Muscle of leg (tissue), 11 donors: ENCODE data around the gene PTPRN2. TPM values are rescaled to one million over a fixed set of nuclear protein-coding genes. Genes with fewer than 3 reads are reported as not detected.
A peak's percentile ranks its signal among the peaks of the same experiment; 100 is the strongest.
"Not testable (repeated sequence)": the region's sequence is repeated elsewhere in the genome, so short reads cannot be mapped to it uniquely, and the experiment has no call there.

Experiments used
- DNase-seq: peaks from one replicate; pipeline ENCODE4 v3.0.0; 2013
- H3K27ac ChIP-seq: one replicate; pipeline ENCODE4 v1.5.1; 2013; ENCODE audit warnings: mild to moderate bottlenecking, low read length, control low read depth
- H3K27me3 ChIP-seq: one replicate; pipeline ENCODE4 v1.6.1; 2013; ENCODE audit warnings: low read length; ENCODE audit not compliant: control insufficient read depth, insufficient read depth
- H3K36me3 ChIP-seq: one replicate; pipeline ENCODE4 v1.6.1; 2013; ENCODE audit warnings: low read length; ENCODE audit not compliant: control insufficient read depth, insufficient read depth
- H3K4me1 ChIP-seq: one replicate; pipeline ENCODE4 v1.6.1; 2013; ENCODE audit warnings: low read length; ENCODE audit not compliant: control insufficient read depth, insufficient read depth
- H3K4me3 ChIP-seq: one replicate; pipeline ENCODE4 v1.5.1; 2013; ENCODE audit warnings: low read length, control low read depth
- H3K9me3 ChIP-seq: replicated peaks from 2 replicates; pipeline ENCODE4 v1.6.1; 2013; ENCODE audit warnings: low read depth, low read length; ENCODE audit not compliant: control insufficient read depth
- WGBS: methylation state at CpG from one replicate; pipeline ENCODE4 v1.1.5; 2013; ENCODE audit warnings: missing lambda C conversion rate; ENCODE audit not compliant: insufficient coverage; 5-methylcytosine and 5-hydroxymethylcytosine counted together
- polyA plus RNA-seq, 8 donors: library from polyadenylated mRNA; unstranded; fragments of 120-200 nt; gene quantifications; one replicate each; pipeline versions ENCODE4 v1.2.1 to v1.2.3, GENCODE V29; 2013; ENCODE audit warnings: inconsistent platforms in 1 of 8, low replicate concordance in 1 of 8; ENCODE audit not compliant: insufficient read length in 8 of 8, insufficient read depth in 1 of 8
- total RNA-seq: library from RNA; stranded (reverse); fragments of 120-200 nt; gene quantifications from one replicate; pipeline ENCODE4 v1.2.4, GENCODE V29; 2013

Gene PTPRN2
- total and polyA plus RNA-seq, 9 donors, result 1.4 to 2.9 (median 2.3) TPM

DNA sequence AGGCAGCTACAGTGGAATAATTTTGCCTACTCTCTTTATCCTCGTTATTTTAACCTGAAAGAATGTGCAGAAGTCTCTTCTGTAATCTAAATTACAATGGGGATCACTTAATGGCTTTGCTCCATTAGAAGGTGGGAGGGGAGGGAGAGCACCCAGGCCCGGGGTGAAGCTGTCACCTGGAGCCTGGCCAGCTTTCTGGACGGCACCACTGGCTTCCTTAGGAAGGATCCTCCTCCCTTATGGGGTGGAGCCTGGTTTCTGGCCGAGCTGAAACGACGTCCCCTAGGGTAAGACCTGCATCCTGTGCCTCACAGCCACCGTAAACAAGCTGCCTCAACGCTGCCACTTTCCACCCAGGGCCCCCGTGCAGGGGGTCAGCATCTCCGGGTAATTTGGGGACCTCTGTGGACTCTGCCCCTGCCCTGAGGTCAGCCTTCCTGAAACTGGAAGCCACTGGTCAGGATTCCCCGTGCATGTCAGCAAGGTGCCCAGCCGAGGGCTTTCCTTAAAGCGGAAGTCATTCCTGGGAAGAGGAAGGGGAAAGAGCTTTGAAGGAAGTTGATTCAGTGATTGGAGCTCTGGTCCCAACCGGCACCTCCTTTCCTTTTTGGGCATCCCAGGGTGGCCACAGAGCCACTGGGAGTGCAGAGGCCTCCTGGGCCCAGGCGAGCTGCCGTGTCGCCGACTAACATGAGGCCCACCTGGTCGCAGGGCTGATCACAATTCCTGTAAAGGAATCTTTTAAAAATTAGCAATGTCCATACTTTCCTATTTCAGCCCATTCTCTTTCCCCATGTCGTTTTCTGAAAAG, 681.8 kb downstream of the PTPRN2 start:
- DNase-seq, result peak; percentile 10
- Histone ChIP-seq H3K4me1 (peaks cover 6% of the 10 kb centered on the region), H3K9me3 (no peaks in the 10 kb centered on the region), H3K27me3 (peaks cover 7% of the 10 kb centered on the region), H3K27ac (no peak overlapping the region), H3K36me3 (no peaks in the 10 kb centered on the region), H3K4me3 (no peak overlapping the region)
- 36% methylated on average over 14 of the region's 20 CpGs for WGBS

GRCh38 chr7:157904866-157905570, 682.6 kb downstream of the PTPRN2 start:
- DNase-seq, result no peak
- WGBS, result 69% methylated on average over 11 of the region's 17 CpGs
- Histone ChIP-seq H3K27me3 (peaks cover 13% of the 10 kb centered on the region), H3K9me3 (no peaks in the 10 kb centered on the region), H3K27ac (no peak overlapping the region), H3K36me3 (no peaks in the 10 kb centered on the region), H3K4me3 (no peak overlapping the region), H3K4me1 (peaks cover 6% of the 10 kb centered on the region)

DNA sequence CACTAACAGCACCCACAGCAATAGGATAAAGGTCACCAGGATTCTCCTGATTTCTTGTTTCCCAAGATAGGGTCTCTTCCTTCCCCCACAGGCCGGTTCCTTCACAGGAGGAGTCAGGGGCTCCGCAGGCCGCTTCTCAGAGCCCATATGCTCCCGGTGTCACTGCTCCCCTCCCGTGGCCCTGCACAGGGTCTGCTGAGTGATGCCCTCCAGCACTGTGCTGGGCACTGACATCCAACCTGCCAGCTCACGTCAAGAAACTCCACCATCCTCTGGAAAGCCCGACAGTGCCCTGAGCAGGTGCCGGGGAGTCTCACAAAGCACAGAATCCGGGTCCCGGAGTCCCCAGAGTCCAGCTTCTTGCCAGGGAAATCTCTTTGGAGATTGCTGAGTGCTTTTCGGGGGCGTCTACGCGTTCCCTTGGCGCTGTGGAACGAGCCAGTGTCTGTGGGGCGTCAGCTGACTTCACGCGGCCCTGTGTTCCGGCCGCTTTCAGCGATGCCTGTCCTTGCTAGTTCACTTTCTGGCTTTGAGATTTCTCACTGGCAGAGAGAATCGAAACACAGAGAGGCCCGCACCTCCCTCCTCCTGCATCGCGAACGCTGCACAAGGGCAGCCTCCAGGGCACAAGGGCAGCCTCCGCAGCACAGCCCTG, 683.3 kb downstream of the PTPRN2 start:
- H3K9me3 ChIP-seq, result no peaks in the 10 kb centered on the region
- H3K36me3 ChIP-seq, result no peaks in the 10 kb centered on the region
- 76% methylated on average over 27 of the region's 28 CpGs for WGBS
- no peak overlapping the region for H3K27ac ChIP-seq
- peaks cover 6% of the 10 kb centered on the region for H3K4me1 ChIP-seq
- H3K27me3 ChIP-seq, result peaks cover 16% of the 10 kb centered on the region
- no peak for DNase-seq
- H3K4me3 ChIP-seq, result no peak overlapping the region

GRCh38 chr7:157903710-157904109, 683.9 kb downstream of the PTPRN2 start:
- H3K9me3 ChIP-seq, result no peaks in the 10 kb centered on the region
- DNase-seq, result peak; percentile 12
- H3K36me3 ChIP-seq, result no peaks in the 10 kb centered on the region
- H3K4me1 ChIP-seq, result peaks cover 6% of the 10 kb centered on the region
- no peak overlapping the region for H3K4me3 ChIP-seq
- H3K27me3 ChIP-seq, result peaks cover 20% of the 10 kb centered on the region
- WGBS, result 27% methylated on average over 13 of the region's 14 CpGs
- no peak overlapping the region for H3K27ac ChIP-seq

GRCh38 chr7:157903296-157903695, 684.3 kb downstream of the PTPRN2 start:
- no peak for DNase-seq
- WGBS, result 77% methylated on average over 4 of the region's 9 CpGs
- Histone ChIP-seq H3K4me3 (no peak overlapping the region), H3K27me3 (peaks cover 24% of the 10 kb centered on the region), H3K9me3 (no peaks in the 10 kb centered on the region), H3K36me3 (no peaks in the 10 kb centered on the region), H3K27ac (no peak overlapping the region), H3K4me1 (peaks cover 6% of the 10 kb centered on the region)

DNA sequence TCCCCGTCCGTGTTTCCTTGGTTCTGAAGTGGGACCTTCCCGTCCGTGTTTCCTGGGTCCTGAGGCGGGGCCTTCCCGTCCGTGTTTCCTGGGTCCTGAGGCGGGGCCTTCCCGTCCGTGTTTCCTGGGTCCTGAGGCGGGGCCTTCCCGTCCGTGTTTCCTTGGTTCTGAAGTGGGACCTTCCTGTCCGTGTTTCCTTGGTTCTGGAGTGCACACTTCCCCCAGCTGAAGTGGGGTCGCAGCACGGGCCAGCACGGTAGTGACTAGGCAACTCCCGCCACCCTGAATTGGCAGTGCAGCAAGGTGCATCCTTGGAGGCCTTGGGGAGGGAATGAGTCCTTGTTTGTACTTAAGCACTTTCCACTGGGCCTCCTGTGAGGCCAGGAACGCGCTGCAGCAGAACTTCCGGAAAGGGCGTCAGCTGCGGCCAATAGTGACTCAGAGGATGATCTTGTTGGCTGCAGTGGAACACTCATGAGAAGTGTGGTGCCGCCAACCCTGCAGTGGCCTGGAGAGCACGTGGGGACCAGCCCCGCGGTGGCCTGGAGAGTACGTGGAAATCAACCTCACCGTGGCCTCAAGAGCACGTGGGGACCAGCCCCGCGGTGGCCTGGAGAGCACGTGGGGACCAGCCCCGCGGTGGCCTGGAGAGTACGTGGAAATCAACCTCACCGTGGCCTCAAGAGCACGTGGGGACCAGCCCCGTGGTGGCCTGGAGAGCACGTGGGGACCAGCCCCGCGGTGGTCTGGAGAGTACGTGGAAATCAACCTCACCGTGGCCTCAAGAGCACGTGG, 685.6 kb downstream of the PTPRN2 start:
- not testable (repeated sequence) for H3K4me3 ChIP-seq, DNase-seq, H3K36me3 ChIP-seq, H3K27ac ChIP-seq, H3K4me1 ChIP-seq, H3K9me3 ChIP-seq
- WGBS, result 90% methylated on average over 28 of the region's 45 CpGs
- H3K27me3 ChIP-seq, result peaks cover 35% of the 10 kb centered on the region

- H3K4me3 ChIP-seq, result no peak overlapping the region
- H3K4me1 ChIP-seq, result peaks cover 9% of the 10 kb centered on the region
- H3K36me3 ChIP-seq, result no peaks in the 10 kb centered on the region
- 85% methylated on average over 5 of the region's 14 CpGs for WGBS
- DNase-seq, result no peak
- H3K9me3 ChIP-seq, result no peaks in the 10 kb centered on the region
- H3K27ac ChIP-seq, result no peak overlapping the region
- peaks cover 43% of the 10 kb centered on the region for H3K27me3 ChIP-seq
Measured at GRCh38 chr7:157901166-157901565, 686.5 kb downstream of the PTPRN2 start.

DNA sequence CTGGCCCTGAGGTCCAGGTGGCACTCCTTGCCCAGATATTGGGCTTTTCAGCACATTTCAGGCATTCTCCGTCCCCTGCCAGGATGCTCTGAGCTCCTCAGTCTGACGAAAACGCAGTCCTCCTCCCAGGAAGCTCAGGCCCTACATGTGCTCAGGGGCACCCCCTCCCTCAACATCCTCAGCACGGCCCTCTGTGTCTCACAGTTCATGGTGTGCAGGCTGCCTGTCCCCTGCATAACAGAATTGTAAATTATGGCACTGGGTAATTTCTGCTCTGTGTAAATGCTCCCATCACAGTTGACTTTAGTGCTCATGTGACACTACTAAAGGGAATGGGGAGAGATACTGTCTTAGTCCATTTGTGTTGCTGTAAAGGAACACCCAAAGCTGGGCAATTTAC, 687.1 kb downstream of the PTPRN2 start:
- H3K4me3 ChIP-seq, result no peak overlapping the region
- WGBS, result 68% methylated on average over 3 of the region's 4 CpGs
- H3K27me3 ChIP-seq, result peaks cover 46% of the 10 kb centered on the region
- DNase-seq, result no peak
- no peaks in the 10 kb centered on the region for H3K9me3 ChIP-seq
- no peak overlapping the region for H3K27ac ChIP-seq
- H3K36me3 ChIP-seq, result no peaks in the 10 kb centered on the region
- peaks cover 5% of the 10 kb centered on the region for H3K4me1 ChIP-seq

GRCh38 chr7:157900011-157900410, 687.6 kb downstream of the PTPRN2 start:
- WGBS, result 41% methylated on average over 9 of the region's 11 CpGs
- Histone ChIP-seq H3K27ac (no peak overlapping the region), H3K9me3 (no peaks in the 10 kb centered on the region), H3K4me1 (peaks cover 4% of the 10 kb centered on the region), H3K27me3 (peaks cover 47% of the 10 kb centered on the region), H3K36me3 (no peaks in the 10 kb centered on the region), H3K4me3 (no peak overlapping the region)
- DNase-seq, result no peak
